Prostate gland (tissue), 2 donors: ENCODE data around the gene C5orf22.
"Not testable (repeated sequence)": the region's sequence is repeated elsewhere in the genome, so short reads cannot be mapped to it uniquely, and the experiment has no call there.

ENCODE experiments used
- CTCF ChIP-seq, 4 experiments: fragments of 200-600 bp in 2 of 4; fragments of 450-650 bp in 2 of 4; sonication (generic) in 2 of 4; IDR thresholded peaks; 1 replicate in 3 of 4; 2 replicates in 1 of 4; pipeline ENCODE4 v1.5.1; 2016 to 2019; ENCODE audit warnings: antibody characterized with exemption in 4 of 4, mild to moderate bottlenecking in 2 of 4, moderate library complexity in 2 of 4
- POLR2A ChIP-seq: fragments of 450-650 bp; IDR thresholded peaks from one replicate; pipeline ENCODE4 v1.6.1; 2016; ENCODE audit warnings: antibody characterized with exemption, mild to moderate bottlenecking
- POLR2AphosphoS5 ChIP-seq: sonication (generic); formaldehyde crosslinking; IDR thresholded peaks from one replicate; pipeline ENCODE4 v1.6.1; 2017; ENCODE audit warnings: antibody characterized with exemption

- not testable (repeated sequence) for TF ChIP-seq CTCF (IDR thresholded peaks at IDR 0.05); POLR2AphosphoS5; POLR2A
Measured at GRCh38 chr5:31602305-31602704, 70.2 kb downstream of the C5orf22 start.
